Fibroblast of villous mesenchyme (primary cell): ENCODE measurements around the gene COL6A6. TPM values are rescaled to one million over a fixed set of nuclear protein-coding genes. Genes with fewer than 3 reads are reported as not detected.
"Not testable (repeated sequence)": the region's sequence is repeated elsewhere in the genome, so short reads cannot be mapped to it uniquely, and the experiment has no call there.

ENCODE experiments used
- DNase-seq: peaks from one replicate; pipeline ENCODE4 v3.0.0-alpha.2; 2010; ENCODE audit warnings: low read depth
- H3K4me3 ChIP-seq: 2 replicates; pipeline ENCODE4 v1.5.1; 2011; ENCODE audit warnings: low read depth, mild to moderate bottlenecking, low read length
- CTCF ChIP-seq: IDR thresholded peaks from 2 replicates; pipeline ENCODE4 v1.5.1; 2012; ENCODE audit warnings: low read depth, mild to moderate bottlenecking, low read length; ENCODE audit not compliant: insufficient read depth
- total RNA-seq: library from RNA; depleted of rRNA; stranded (reverse); fragments of >200 nt; gene quantifications from 2 replicates; pipeline ENCODE4 v1.2.3, GENCODE V29; 2012

Gene COL6A6
- total RNA-seq, 1 donor = not detected

- H3K4me3 ChIP-seq = no peak overlapping the region
- no peak for TF ChIP-seq CTCF
- no peak for DNase-seq
Measured at GRCh38 chr3:130529486-130530215, 12.7 kb downstream of the COL6A6 start.

GRCh38 chr3:130533247-130533646 is 16.3 kb downstream of the COL6A6 start:
- no peak overlapping the region for H3K4me3 ChIP-seq
- no peak for DNase-seq
- TF ChIP-seq CTCF = no peak

GRCh38 chr3:130537673-130538304 is 20.8 kb downstream of the COL6A6 start:
- no peak for DNase-seq
- TF ChIP-seq CTCF = no peak

GRCh38 chr3:130539005-130539404 is 22.0 kb downstream of the COL6A6 start:
- DNase-seq = peak; percentile 51
- peak; percentile 74 for TF ChIP-seq CTCF

More at GRCh38 chr3:130537673-130538304, 20.8 kb downstream of the COL6A6 start:
- no peak overlapping the region for H3K4me3 ChIP-seq

GRCh38 chr3:130543322-130543721 is 26.3 kb downstream of the COL6A6 start:
- no peak for TF ChIP-seq CTCF
- no peak overlapping the region for H3K4me3 ChIP-seq
- DNase-seq = no peak

More at GRCh38 chr3:130539005-130539404, 22.0 kb downstream of the COL6A6 start:
- no peak overlapping the region for H3K4me3 ChIP-seq

- TF ChIP-seq CTCF = no peak
- no peak overlapping the region for H3K4me3 ChIP-seq
- no peak for DNase-seq
Measured at GRCh38 chr3:130546920-130547679, 30.1 kb downstream of the COL6A6 start.

- H3K4me3 ChIP-seq, DNase-seq: not testable (repeated sequence)
Measured at GRCh38 chr3:130547680-130548065, 30.7 kb downstream of the COL6A6 start.
